Endothelial cell (in vitro differentiated cells): ENCODE data around the gene SH3BP1. TPM values are rescaled to one million over a fixed set of nuclear protein-coding genes. Genes with fewer than 3 reads are reported as not detected.
"Not testable (repeated sequence)": the region's sequence is repeated elsewhere in the genome, so short reads cannot be mapped to it uniquely, and the experiment has no call there.

Experiments used
- DNase-seq: peaks from one replicate; pipeline ENCODE4 v3.0.0; 2021; ENCODE audit warnings: low spot score
- H3K27ac Mint-ChIP-seq: one replicate; pipeline ENCODE4 v1.8.0; 2021; ENCODE audit warnings: mixed read lengths, inconsistent platforms; ENCODE audit not compliant: unreplicated experiment
- H3K27me3 Mint-ChIP-seq: one replicate; pipeline ENCODE4 v1.8.0; 2021; ENCODE audit warnings: mild to moderate bottlenecking, moderate library complexity, mixed read lengths, inconsistent platforms; ENCODE audit not compliant: unreplicated experiment
- H3K36me3 Mint-ChIP-seq: one replicate; pipeline ENCODE4 v1.8.0; 2021; ENCODE audit warnings: mild to moderate bottlenecking, low read depth, mixed read lengths, inconsistent platforms; ENCODE audit not compliant: unreplicated experiment
- H3K4me1 Mint-ChIP-seq: one replicate; pipeline ENCODE4 v1.8.0; 2021; ENCODE audit warnings: mild to moderate bottlenecking, mixed read lengths, inconsistent platforms; ENCODE audit not compliant: unreplicated experiment
- H3K4me3 Mint-ChIP-seq: one replicate; pipeline ENCODE4 v1.8.0; 2021; ENCODE audit warnings: mild to moderate bottlenecking, mixed read lengths, inconsistent platforms; ENCODE audit not compliant: unreplicated experiment
- H3K9me3 Mint-ChIP-seq: one replicate; pipeline ENCODE4 v1.8.0; 2021; ENCODE audit warnings: mixed read lengths, inconsistent platforms; ENCODE audit not compliant: unreplicated experiment
- long read RNA-seq: library from polyadenylated mRNA; unstranded; transcript quantifications from one replicate; pipeline ENCODE4 v2.0.0, GENCODE V29; 2020; ENCODE audit not compliant: unreplicated experiment
- total RNA-seq: library from RNA; stranded (reverse); fragmentation: NEBNext Ultra II Directional; extraction: Animal tissue kit (Norgen Biotek cat#: 25700); gene quantifications from one replicate; pipeline ENCODE4 v1.2.1, GENCODE V29; 2021; ENCODE audit not compliant: unreplicated experiment
- TF ChIP-seq, protein P1 (sequence below): fragments of 200-600 bp; sonication (generic); IDR thresholded peaks from one replicate; pipeline ENCODE4 v1.5.0; 2021; ENCODE audit warnings: antibody characterized with exemption; ENCODE audit not compliant: unreplicated experiment

SH3BP1 gene, protein sequence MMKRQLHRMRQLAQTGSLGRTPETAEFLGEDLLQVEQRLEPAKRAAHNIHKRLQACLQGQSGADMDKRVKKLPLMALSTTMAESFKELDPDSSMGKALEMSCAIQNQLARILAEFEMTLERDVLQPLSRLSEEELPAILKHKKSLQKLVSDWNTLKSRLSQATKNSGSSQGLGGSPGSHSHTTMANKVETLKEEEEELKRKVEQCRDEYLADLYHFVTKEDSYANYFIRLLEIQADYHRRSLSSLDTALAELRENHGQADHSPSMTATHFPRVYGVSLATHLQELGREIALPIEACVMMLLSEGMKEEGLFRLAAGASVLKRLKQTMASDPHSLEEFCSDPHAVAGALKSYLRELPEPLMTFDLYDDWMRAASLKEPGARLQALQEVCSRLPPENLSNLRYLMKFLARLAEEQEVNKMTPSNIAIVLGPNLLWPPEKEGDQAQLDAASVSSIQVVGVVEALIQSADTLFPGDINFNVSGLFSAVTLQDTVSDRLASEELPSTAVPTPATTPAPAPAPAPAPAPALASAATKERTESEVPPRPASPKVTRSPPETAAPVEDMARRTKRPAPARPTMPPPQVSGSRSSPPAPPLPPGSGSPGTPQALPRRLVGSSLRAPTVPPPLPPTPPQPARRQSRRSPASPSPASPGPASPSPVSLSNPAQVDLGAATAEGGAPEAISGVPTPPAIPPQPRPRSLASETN
- total RNA-seq: 11.6 TPM
- long read RNA-seq: 0 reads

DNA sequence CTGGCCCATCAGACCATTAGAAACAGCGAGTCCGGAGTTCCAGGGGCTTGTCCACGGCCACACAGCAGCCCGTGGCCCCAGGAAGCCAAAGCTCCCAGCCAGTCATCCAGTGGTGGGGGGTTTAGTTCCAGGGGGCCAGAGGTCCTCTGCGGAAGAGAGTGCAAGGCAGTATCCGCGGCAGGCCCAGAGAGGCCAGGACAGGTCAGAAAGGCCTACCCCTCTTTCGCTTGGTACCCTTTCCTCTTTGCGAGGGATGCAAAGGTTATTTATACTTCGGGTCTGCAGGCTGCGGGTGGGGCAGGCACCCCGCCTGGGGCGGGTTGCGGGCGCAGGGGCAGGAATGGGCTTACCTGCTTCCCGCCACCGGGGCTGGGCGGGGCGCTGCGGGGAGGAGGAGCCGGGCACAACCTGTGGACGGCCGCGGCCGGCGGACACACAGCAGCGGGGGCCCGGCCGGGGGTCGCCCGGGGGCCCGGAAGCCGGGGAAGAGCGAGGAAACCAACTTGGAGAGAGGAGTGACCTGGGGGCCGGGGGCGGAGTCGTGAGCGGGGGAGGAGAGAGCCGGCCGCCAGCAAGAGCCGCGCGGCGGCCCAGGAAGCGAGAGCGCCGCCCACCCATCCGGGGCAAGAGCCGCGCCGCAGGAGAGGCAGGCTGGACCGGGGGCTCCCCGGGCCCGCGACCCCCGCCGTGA is at the start of gene SH3BP1:
TSS of gene SH3BP1 (plus strand) at position 600 of the 691 bp plus-strand sequence. CDS start 119 bp downstream, outside the sequence.
- H3K27ac Mint-ChIP-seq: no peak within 1 kb of the TSS
- peak; percentile 50 for DNase-seq
- peak within 1 kb of the TSS; percentile 88 for H3K4me3 Mint-ChIP-seq
- H3K36me3 Mint-ChIP-seq: peaks cover 4% of the 10 kb centered on the region
- peaks cover 7% of the 10 kb centered on the region for H3K4me1 Mint-ChIP-seq
- no peaks in the 10 kb centered on the region for H3K9me3 Mint-ChIP-seq
- peaks cover 8% of the 10 kb centered on the region for H3K27me3 Mint-ChIP-seq
- TF ChIP-seq, protein P1, sequence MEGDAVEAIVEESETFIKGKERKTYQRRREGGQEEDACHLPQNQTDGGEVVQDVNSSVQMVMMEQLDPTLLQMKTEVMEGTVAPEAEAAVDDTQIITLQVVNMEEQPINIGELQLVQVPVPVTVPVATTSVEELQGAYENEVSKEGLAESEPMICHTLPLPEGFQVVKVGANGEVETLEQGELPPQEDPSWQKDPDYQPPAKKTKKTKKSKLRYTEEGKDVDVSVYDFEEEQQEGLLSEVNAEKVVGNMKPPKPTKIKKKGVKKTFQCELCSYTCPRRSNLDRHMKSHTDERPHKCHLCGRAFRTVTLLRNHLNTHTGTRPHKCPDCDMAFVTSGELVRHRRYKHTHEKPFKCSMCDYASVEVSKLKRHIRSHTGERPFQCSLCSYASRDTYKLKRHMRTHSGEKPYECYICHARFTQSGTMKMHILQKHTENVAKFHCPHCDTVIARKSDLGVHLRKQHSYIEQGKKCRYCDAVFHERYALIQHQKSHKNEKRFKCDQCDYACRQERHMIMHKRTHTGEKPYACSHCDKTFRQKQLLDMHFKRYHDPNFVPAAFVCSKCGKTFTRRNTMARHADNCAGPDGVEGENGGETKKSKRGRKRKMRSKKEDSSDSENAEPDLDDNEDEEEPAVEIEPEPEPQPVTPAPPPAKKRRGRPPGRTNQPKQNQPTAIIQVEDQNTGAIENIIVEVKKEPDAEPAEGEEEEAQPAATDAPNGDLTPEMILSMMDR: no peak

DNA sequence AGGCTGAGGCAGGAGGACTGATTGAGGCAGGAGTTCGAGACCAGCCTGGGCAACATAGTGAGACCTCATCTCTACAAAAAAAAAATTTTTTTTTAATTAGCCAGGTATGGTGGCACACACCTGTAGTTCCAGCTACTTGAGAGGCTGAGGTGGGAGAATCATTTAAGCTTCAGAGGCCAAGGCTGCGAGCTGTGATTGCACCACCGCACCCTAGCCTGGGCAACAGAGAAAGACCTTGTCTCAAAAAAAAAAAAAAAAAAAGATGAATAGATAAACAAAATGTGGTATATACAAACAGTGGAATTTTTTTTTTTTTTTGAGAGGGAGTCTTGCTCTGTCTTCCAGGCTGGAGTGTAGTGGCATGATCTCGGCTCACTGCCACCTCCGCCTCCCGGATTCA is 48.4 kb upstream of the SH3BP1 start:
- H3K27me3 Mint-ChIP-seq, H3K27ac Mint-ChIP-seq, H3K4me1 Mint-ChIP-seq, H3K36me3 Mint-ChIP-seq, H3K9me3 Mint-ChIP-seq, H3K4me3 Mint-ChIP-seq, DNase-seq: not testable (repeated sequence)

DNA sequence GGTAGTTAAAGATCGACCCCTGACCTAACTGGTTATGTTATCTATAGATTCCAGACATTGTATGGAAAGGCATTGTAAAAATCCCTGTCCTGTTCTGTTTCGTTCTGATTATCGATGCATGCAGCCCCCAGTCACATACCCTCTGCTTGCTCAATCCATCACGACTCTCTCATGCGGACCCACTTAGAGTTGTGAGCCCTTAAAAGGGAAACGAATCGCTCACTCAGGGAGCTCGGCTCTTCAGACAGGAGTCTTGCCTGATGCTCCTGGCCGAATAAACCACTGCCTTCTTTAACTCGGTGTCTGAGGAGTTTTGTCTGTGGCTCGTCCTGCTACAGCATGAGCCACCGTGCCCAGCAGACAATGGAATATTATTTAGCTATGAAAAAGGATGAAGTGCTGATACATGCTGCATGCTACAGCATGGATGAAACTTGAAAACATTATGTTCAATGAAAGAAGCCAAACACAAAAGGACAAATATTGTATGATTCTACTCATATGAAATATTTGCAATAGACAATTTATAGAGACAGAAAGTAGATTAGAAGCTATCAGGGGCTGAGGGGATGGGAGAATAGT is 47.6 kb upstream of the SH3BP1 start:
- no peak overlapping the region for H3K27ac Mint-ChIP-seq
- no peaks in the 10 kb centered on the region for H3K4me1 Mint-ChIP-seq
- H3K36me3 Mint-ChIP-seq: no peaks in the 10 kb centered on the region
- no peak for DNase-seq
- TF ChIP-seq, protein P1: no peak
- H3K4me3 Mint-ChIP-seq: no peak overlapping the region
- peaks cover 4% of the 10 kb centered on the region for H3K27me3 Mint-ChIP-seq
- no peaks in the 10 kb centered on the region for H3K9me3 Mint-ChIP-seq

DNA sequence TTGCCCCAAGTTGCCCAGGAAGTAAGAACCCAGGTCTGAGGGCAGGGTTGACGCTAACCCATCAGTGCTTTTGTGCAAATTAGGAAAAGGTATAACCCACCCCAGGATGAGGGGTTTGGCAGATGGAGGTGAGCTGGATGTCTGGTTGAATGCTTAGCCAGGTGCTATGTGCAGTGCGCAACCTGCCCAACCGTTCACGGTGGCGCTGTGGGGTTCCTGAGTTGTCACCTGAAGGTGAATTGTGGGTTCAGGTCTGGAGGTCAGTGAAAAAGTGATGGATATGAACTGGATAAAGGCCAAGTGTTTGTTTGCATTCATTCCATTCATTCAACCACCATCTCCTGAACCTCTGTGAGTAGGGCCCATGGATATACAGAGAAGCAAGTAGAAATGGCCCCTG is 45.2 kb upstream of the SH3BP1 start:
- H3K4me3 Mint-ChIP-seq: no peak overlapping the region
- H3K27ac Mint-ChIP-seq: no peak overlapping the region
- no peaks in the 10 kb centered on the region for H3K36me3 Mint-ChIP-seq
- peaks cover 2% of the 10 kb centered on the region for H3K27me3 Mint-ChIP-seq
- H3K9me3 Mint-ChIP-seq: no peaks in the 10 kb centered on the region
- TF ChIP-seq, protein P1: no peak
- DNase-seq: no peak
- no peaks in the 10 kb centered on the region for H3K4me1 Mint-ChIP-seq

DNA sequence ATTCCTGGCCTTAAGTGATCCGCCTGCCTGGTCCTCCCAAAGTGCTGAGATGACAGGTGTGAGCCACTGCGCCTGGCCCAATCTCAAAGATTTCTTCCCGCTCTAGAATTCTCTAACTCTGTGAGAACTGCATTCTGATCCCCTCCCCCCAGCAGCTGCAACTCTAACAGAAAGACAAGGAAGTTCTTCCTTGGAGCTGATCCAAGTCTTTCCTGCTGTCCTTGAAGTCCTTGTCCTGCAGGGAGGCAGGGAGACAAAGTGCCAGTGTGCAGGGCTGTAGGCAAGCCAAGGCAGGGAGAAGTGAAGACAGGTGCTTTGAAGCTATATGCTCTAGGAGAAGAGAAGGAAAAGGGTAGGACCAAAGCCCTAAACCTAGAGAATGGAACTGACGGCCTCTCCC is 40.3 kb upstream of the SH3BP1 start:
- H3K9me3 Mint-ChIP-seq: no peaks in the 10 kb centered on the region
- no peak for DNase-seq
- no peak overlapping the region for H3K4me3 Mint-ChIP-seq
- no peak overlapping the region for H3K27ac Mint-ChIP-seq
- no peaks in the 10 kb centered on the region for H3K36me3 Mint-ChIP-seq
- TF ChIP-seq, protein P1: no peak
- H3K27me3 Mint-ChIP-seq: no peaks in the 10 kb centered on the region
- peaks cover 5% of the 10 kb centered on the region for H3K4me1 Mint-ChIP-seq
